ENCODE data around the gene SLC13A3. TPM values are rescaled to one million over a fixed set of nuclear protein-coding genes. Genes with fewer than 3 reads are reported as not detected.

SLC13A3 gene
- total RNA-seq, 1 donor from 2014 or later, result 7.9 TPM

DNA sequence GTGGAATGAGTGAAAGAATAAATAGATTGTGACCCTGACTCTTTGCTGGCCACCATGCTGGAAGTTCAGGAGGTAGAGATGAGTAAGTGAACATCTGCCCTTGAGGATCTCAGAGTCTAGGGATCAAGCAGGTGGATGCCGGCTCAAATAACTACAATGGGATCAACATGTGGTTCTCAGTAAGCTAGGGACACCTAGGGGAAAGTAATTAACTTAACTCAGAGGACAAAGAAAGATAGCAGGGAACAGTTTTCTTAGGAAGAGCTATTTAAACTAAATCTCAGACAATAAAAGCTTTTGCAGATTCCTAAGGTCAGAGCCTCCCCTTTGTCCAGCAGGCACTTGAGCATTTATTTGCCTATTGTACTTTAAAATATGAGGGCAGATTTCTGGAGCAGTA lies 29.1 kb downstream of the SLC13A3 start:
- no peak overlapping the region for H3K4me3 Mint-ChIP-seq
- TF ChIP-seq, protein P1, sequence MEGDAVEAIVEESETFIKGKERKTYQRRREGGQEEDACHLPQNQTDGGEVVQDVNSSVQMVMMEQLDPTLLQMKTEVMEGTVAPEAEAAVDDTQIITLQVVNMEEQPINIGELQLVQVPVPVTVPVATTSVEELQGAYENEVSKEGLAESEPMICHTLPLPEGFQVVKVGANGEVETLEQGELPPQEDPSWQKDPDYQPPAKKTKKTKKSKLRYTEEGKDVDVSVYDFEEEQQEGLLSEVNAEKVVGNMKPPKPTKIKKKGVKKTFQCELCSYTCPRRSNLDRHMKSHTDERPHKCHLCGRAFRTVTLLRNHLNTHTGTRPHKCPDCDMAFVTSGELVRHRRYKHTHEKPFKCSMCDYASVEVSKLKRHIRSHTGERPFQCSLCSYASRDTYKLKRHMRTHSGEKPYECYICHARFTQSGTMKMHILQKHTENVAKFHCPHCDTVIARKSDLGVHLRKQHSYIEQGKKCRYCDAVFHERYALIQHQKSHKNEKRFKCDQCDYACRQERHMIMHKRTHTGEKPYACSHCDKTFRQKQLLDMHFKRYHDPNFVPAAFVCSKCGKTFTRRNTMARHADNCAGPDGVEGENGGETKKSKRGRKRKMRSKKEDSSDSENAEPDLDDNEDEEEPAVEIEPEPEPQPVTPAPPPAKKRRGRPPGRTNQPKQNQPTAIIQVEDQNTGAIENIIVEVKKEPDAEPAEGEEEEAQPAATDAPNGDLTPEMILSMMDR (conservative IDR thresholded peaks at IDR 0.05), result no peak
- peaks cover 3% of the 10 kb centered on the region for H3K27me3 Mint-ChIP-seq
- no peak overlapping the region for H3K27ac Mint-ChIP-seq
- peaks cover 6% of the 10 kb centered on the region for H3K9me3 Mint-ChIP-seq
- H3K36me3 Mint-ChIP-seq, result no peaks in the 10 kb centered on the region
- no peaks in the 10 kb centered on the region for H3K4me1 Mint-ChIP-seq (ENCODE audit: unreplicated experiment)
- no peak for DNase-seq (ENCODE audit: extremely low spot score, unreplicated experiment)

DNA sequence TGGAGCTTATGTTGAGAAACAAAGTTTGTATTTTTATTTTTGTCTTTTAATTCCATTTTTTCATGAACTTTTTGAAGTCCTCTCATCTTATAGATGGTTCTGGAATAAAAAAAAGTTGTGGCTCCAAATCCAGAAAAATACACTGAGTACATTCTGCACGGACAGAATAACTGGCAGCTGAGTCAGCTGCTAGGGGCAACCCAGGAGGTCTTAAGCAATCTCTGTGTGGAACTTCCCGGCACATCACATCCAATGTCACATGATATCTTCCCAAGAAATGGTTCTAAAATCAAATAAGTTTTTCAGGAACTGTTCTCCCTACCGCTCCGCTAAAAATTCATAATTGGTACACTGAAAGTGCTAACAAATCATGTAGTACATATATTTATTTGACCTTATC lies 29.8 kb downstream of the SLC13A3 start:
- Mint-ChIP-seq H3K27ac (no peak overlapping the region), H3K27me3 (peaks cover 3% of the 10 kb centered on the region), H3K4me3 (no peak overlapping the region), H3K36me3 (no peaks in the 10 kb centered on the region), H3K4me1 (ENCODE audit: unreplicated experiment) (no peaks in the 10 kb centered on the region), H3K9me3 (peaks cover 6% of the 10 kb centered on the region)
- DNase-seq (ENCODE audit: extremely low spot score, unreplicated experiment), result no peak
- TF ChIP-seq, protein P1 (conservative IDR thresholded peaks at IDR 0.05), result no peak

DNA sequence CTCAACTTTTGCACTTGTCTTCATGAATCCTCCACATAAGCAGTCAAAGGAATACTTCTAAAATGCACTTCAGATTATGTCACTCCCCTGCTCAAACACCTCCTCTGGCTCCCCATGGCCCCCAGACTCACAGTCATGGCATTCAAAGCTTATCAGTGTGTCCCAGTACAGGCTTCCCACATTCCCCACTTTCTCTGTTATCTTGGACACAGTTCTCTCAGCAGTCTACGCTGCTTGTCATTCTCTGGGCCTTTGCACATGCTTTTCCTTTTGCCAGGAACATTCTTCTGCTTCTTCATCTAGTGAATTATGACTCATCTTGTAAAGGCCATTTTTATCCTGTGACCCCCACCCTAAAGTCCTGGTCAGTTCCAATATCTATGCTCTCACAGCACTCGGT lies 31.8 kb downstream of the SLC13A3 start:
- DNase-seq (ENCODE audit: extremely low spot score, unreplicated experiment), result no peak
- Mint-ChIP-seq H3K27me3 (peaks cover 3% of the 10 kb centered on the region), H3K4me1 (ENCODE audit: unreplicated experiment) (no peaks in the 10 kb centered on the region), H3K27ac (no peak overlapping the region), H3K9me3 (peaks cover 6% of the 10 kb centered on the region), H3K36me3 (no peaks in the 10 kb centered on the region), H3K4me3 (no peak overlapping the region)
- TF ChIP-seq, protein P1 (conservative IDR thresholded peaks at IDR 0.05), result no peak

DNA sequence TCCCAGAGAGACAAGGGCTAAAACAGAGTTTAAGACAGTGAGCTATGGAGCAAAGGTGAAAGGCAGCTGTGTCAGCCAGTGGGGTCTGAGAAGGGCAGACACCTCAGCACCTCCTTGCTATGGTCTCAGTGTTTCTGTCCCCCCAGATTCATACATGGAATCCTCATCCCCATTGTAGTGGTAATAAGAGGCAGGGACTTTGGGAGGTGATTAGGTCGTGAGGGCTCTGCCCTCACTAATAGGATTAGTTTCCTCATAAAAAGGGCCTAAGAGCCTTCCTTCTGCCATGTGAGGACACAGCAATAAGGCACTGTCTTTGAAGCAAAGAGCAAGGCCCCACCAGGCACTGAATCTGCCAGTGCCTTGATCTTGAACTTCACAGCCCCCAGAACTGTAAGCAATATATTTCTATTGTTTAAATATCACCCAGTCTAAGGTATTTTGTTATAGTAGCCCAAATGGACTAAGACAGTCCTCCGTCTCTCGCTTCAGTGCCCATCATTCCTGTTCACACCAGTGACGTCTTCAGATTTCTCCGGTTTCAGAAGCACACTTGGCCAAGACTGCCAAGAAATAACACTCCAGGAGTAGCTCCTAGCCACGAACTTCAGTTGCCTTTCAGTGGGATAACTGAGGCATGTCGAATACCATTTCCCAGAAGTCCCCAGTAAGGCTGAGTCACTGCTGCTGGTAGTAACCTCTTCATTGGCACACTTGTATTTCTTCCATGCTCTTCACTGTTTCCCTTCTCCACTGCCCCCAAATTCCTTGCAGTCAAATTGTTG lies 32.8 kb downstream of the SLC13A3 start:
- no peak overlapping the region for H3K27ac Mint-ChIP-seq
- TF ChIP-seq, protein P1 (conservative IDR thresholded peaks at IDR 0.05), result no peak
- H3K9me3 Mint-ChIP-seq, result no peaks in the 10 kb centered on the region
- no peaks in the 10 kb centered on the region for H3K27me3 Mint-ChIP-seq
- H3K4me3 Mint-ChIP-seq, result no peak overlapping the region
- no peaks in the 10 kb centered on the region for H3K36me3 Mint-ChIP-seq
- H3K4me1 Mint-ChIP-seq (ENCODE audit: unreplicated experiment), result no peaks in the 10 kb centered on the region
- DNase-seq (ENCODE audit: extremely low spot score, unreplicated experiment), result no peak

DNA sequence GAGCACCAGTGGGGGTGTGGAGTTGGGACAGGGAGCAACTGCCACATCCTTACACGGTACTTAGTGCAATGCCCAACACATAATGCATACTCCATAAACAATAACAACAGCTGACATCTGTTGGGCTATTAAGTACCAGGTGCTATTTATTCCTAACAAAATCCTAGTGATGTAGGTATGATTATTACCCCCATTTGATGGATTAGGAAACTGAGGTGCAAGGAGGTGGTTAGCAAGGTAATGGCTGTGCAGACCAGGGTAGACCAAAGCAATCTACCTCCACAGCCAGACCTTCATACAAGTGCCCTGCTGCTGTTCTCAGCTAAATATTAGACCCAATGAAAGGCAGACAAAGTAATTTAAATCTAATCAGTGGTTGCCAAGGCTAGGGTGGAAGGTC lies 36.8 kb downstream of the SLC13A3 start:
- Mint-ChIP-seq H3K27ac (no peak overlapping the region), H3K36me3 (peaks cover 4% of the 10 kb centered on the region), H3K4me3 (no peak overlapping the region), H3K4me1 (ENCODE audit: unreplicated experiment) (no peaks in the 10 kb centered on the region), H3K27me3 (no peaks in the 10 kb centered on the region), H3K9me3 (peaks cover 10% of the 10 kb centered on the region)
- TF ChIP-seq, protein P1 (conservative IDR thresholded peaks at IDR 0.05), result no peak
- no peak for DNase-seq (ENCODE audit: extremely low spot score, unreplicated experiment)

Data from type B pancreatic cell (in vitro differentiated cells).